ENCODE data around the gene ATXN10.
"Not testable (repeated sequence)": the region's sequence is repeated elsewhere in the genome, so short reads cannot be mapped to it uniquely, and the experiment has no call there.

ATXN10 gene

GRCh38 chr22:45671783-45672563 is at the start of gene ATXN10:
TSS of gene ATXN10 (plus strand) at chr22:45671834. CDS start at chr22:45672064, 230 bp downstream.
- peak; percentile 56 to 60 for DNase-seq

GRCh38 chr22:45621836-45622600 is 49.6 kb upstream of the ATXN10 start:
- DNase-seq = no peak

- not testable (repeated sequence) for DNase-seq
Observed at GRCh38 chr22:45623464-45624145, 48.0 kb upstream of the ATXN10 start.

- no peak for DNase-seq
Observed at GRCh38 chr22:45626198-45626651, 45.4 kb upstream of the ATXN10 start.

- no peak for DNase-seq
Observed at GRCh38 chr22:45627489-45628233, 44.0 kb upstream of the ATXN10 start.

GRCh38 chr22:45628515-45628914 is 43.1 kb upstream of the ATXN10 start:
- no peak for DNase-seq

GRCh38 chr22:45629469-45630089 is 42.1 kb upstream of the ATXN10 start:
- DNase-seq = no peak

GRCh38 chr22:45630436-45630835 is 41.2 kb upstream of the ATXN10 start:
- no peak for DNase-seq

GRCh38 chr22:45631140-45631840 is 40.3 kb upstream of the ATXN10 start:
- no peak for DNase-seq

- no peak for DNase-seq
Observed at GRCh38 chr22:45631841-45632238, 39.8 kb upstream of the ATXN10 start.

- DNase-seq = no peak
Observed at GRCh38 chr22:45632791-45633515, 38.7 kb upstream of the ATXN10 start.

- DNase-seq = no peak
Observed at GRCh38 chr22:45636683-45637082, 35.0 kb upstream of the ATXN10 start.

- DNase-seq = no peak
Observed at GRCh38 chr22:45638197-45638596, 33.4 kb upstream of the ATXN10 start.

- DNase-seq = no peak
Observed at GRCh38 chr22:45638834-45639746, 32.5 kb upstream of the ATXN10 start.

- DNase-seq = no peak
Observed at GRCh38 chr22:45639747-45640102, 31.9 kb upstream of the ATXN10 start.

- DNase-seq = no peak
Observed at GRCh38 chr22:45640291-45640940, 31.2 kb upstream of the ATXN10 start.

- DNase-seq = no peak
Observed at GRCh38 chr22:45640941-45641621, 30.6 kb upstream of the ATXN10 start.

GRCh38 chr22:45642986-45643385 is 28.6 kb upstream of the ATXN10 start:
- DNase-seq = no peak

- no peak for DNase-seq
Observed at GRCh38 chr22:45644714-45645113, 26.9 kb upstream of the ATXN10 start.
